Peyer's patch (tissue), 4 donors: Measurements from ENCODE around the gene TGFBI. TPM values are rescaled to one million over a fixed set of nuclear protein-coding genes. Genes with fewer than 3 reads are reported as not detected.

Experiments
- DNase-seq, 3 donors: peaks; one replicate each; pipeline ENCODE4 v3.0.0-alpha.2; 2017 to 2019
- H3K27ac ChIP-seq, 4 donors: fragments of 200-600 bp; sonication (generic); one replicate each; pipeline ENCODE4 v1.5.1; 2016 to 2019
- H3K27me3 ChIP-seq, 2 donors: fragments of 200-600 bp; sonication (generic); one replicate each; pipeline ENCODE4 v1.5.1; 2019
- H3K36me3 ChIP-seq, 3 donors: fragments of 200-600 bp; sonication (generic); one replicate each; pipeline ENCODE4 v1.5.1; 2016 to 2019
- H3K4me1 ChIP-seq, 4 donors: fragments of 200-600 bp; sonication (generic); one replicate each; pipeline ENCODE4 v1.5.1; 2016 to 2019
- H3K4me3 ChIP-seq, 4 donors: fragments of 200-600 bp; sonication (generic); 1 replicate in 3 of 4; 2 replicates in 1 of 4; pipeline ENCODE4 v1.5.1; 2016 to 2019; ENCODE audit warnings: mild to moderate bottlenecking in 1 of 4
- H3K9me3 ChIP-seq, 4 donors: fragments of 200-600 bp; sonication (generic); one replicate each; pipeline ENCODE4 v1.5.1; 2016 to 2019; ENCODE audit warnings: mild to moderate bottlenecking in 1 of 4
- CTCF ChIP-seq, 6 experiments: fragments of 450-650 bp in 4 of 6; fragments of 200-600 bp in 2 of 6; sonication (generic) in 1 of 6; IDR thresholded peaks; one replicate each; pipeline ENCODE4 v1.5.1; 2017 to 2019; ENCODE audit warnings: antibody characterized with exemption in 6 of 6, mild to moderate bottlenecking in 3 of 6, moderate library complexity in 1 of 6
- POLR2A ChIP-seq, 2 donors: fragments of 450-650 bp; IDR thresholded peaks; one replicate each; pipeline ENCODE4 v1.5.1; 2017; ENCODE audit warnings: antibody characterized with exemption in 2 of 2, mild to moderate bottlenecking in 2 of 2, moderate library complexity in 2 of 2
- total RNA-seq, 4 donors: library from RNA; depleted of rRNA; stranded (reverse); fragments of >200 nt; gene quantifications; one replicate each; pipeline ENCODE4 v1.1.0, GENCODE V29; 2016

Gene TGFBI
- total RNA-seq, 4 donors from 2014 or later, result 17.5 to 56.9 (median 26.3) TPM

GRCh38 chr5:136015966-136016650 lies 12.7 kb upstream of the TGFBI start:
- no peak for DNase-seq
- Histone ChIP-seq H3K9me3 (no peaks in the 10 kb centered on the region), H3K4me3 (no peak overlapping the region), H3K36me3 (no peaks in the 10 kb centered on the region), H3K27ac (no peak overlapping the region), H3K27me3 (no peaks in the 10 kb centered on the region), H3K4me1 (peaks cover 0 to 11% (median 0%) of the 10 kb centered on the region in 4 donors)
- no peak for TF ChIP-seq POLR2A (IDR thresholded peaks at IDR 0.05)
- TF ChIP-seq CTCF (IDR thresholded peaks at IDR 0.05), result no peak

- TF ChIP-seq POLR2A (IDR thresholded peaks at IDR 0.05) (no peak), CTCF (IDR thresholded peaks at IDR 0.05) (no peak)
- Histone ChIP-seq H3K4me1 (peaks cover 0 to 3% (median 0%) of the 10 kb centered on the region in 4 donors), H3K27me3 (no peaks in the 10 kb centered on the region), H3K36me3 (no peaks in the 10 kb centered on the region), H3K4me3 (no peak overlapping the region), H3K9me3 (no peaks in the 10 kb centered on the region), H3K27ac (no peak overlapping the region)
- no peak for DNase-seq
Measured at GRCh38 chr5:136016945-136017530, 11.8 kb upstream of the TGFBI start.

GRCh38 chr5:136018814-136019783 lies 9.7 kb upstream of the TGFBI start:
- Histone ChIP-seq H3K4me1 (no peaks in the 10 kb centered on the region), H3K36me3 (no peaks in the 10 kb centered on the region), H3K27ac (peak overlapping the region in 2 of 4 donors; percentile 53 to 60), H3K27me3 (no peaks in the 10 kb centered on the region), H3K9me3 (no peaks in the 10 kb centered on the region), H3K4me3 (no peak overlapping the region)
- peak in 1 of 3 donors; percentile 54 for DNase-seq
- TF ChIP-seq CTCF (IDR thresholded peaks at IDR 0.05) (peak in 2 of 6 experiments; percentile 16 to 23), POLR2A (IDR thresholded peaks at IDR 0.05) (no peak)

GRCh38 chr5:136020001-136020382 lies 8.8 kb upstream of the TGFBI start:
- no peak overlapping the region for H3K4me3 ChIP-seq
- DNase-seq, result no peak
- no peaks in the 10 kb centered on the region for H3K4me1 ChIP-seq
- no peaks in the 10 kb centered on the region for H3K36me3 ChIP-seq
- H3K9me3 ChIP-seq, result no peaks in the 10 kb centered on the region
- peak overlapping the region in 2 of 4 donors; percentile 53 to 60 for H3K27ac ChIP-seq
- TF ChIP-seq POLR2A (IDR thresholded peaks at IDR 0.05) (no peak), CTCF (IDR thresholded peaks at IDR 0.05) (no peak)
- no peaks in the 10 kb centered on the region for H3K27me3 ChIP-seq

- H3K4me1 ChIP-seq, result no peaks in the 10 kb centered on the region
Measured at GRCh38 chr5:136020383-136021015, 8.3 kb upstream of the TGFBI start.

More at GRCh38 chr5:136020383-136021015, 8.3 kb upstream of the TGFBI start:
- Histone ChIP-seq H3K27ac (peak overlapping the region in 3 of 4 donors; percentile 29 to 60 (median 53)), H3K27me3 (no peaks in the 10 kb centered on the region), H3K36me3 (no peaks in the 10 kb centered on the region), H3K4me3 (no peak overlapping the region), H3K9me3 (no peaks in the 10 kb centered on the region)
- no peak for DNase-seq
- TF ChIP-seq CTCF (IDR thresholded peaks at IDR 0.05), result no peak
- no peak for TF ChIP-seq POLR2A (IDR thresholded peaks at IDR 0.05)
